SIG-M5 (cell line): Measurements from ENCODE around the gene CXCL9.
"Not testable (repeated sequence)": the region's sequence is repeated elsewhere in the genome, so short reads cannot be mapped to it uniquely, and the experiment has no call there.

ENCODE experiments used
- DNase-seq: peaks from one replicate; lab custom pipeline; 2025; lab: John Stamatoyannopoulos, UW

The CXCL9 gene

GRCh38 chr4:75954811-75955210 is 52.5 kb downstream of the CXCL9 start:
- not testable (repeated sequence) for DNase-seq

GRCh38 chr4:75953509-75953908 is 53.8 kb downstream of the CXCL9 start:
- no peak for DNase-seq
